MM.1S (cell line): ENCODE measurements around the gene FBXO45.

Experiments
- DNase-seq: peaks from one replicate; pipeline ENCODE4 v3.0.0-alpha.2; 2015
- H2AFZ ChIP-seq: fragments of 300-600 bp; sonication (generic); 2 replicates; pipeline ENCODE4 v1.6.0; 2016; ENCODE audit warnings: antibody characterized with exemption, low read length
- H3F3A ChIP-seq: fragments of 300-600 bp; sonication (generic); 2 replicates; pipeline ENCODE4 v1.6.1; 2016; ENCODE audit warnings: mild to moderate bottlenecking, antibody characterized with exemption, low read length, moderate library complexity, mixed read lengths; ENCODE audit not compliant: insufficient read depth
- H3K27ac ChIP-seq: fragments of 300-600 bp; sonication (generic); 2 replicates; pipeline ENCODE4 v1.5.1; 2016; ENCODE audit warnings: mild to moderate bottlenecking, low read length
- H3K27me3 ChIP-seq: fragments of 300-600 bp; sonication (generic); replicated peaks from 2 replicates; pipeline ENCODE4 v1.6.0; 2016; ENCODE audit warnings: low read length; ENCODE audit not compliant: insufficient read depth
- H3K36me3 ChIP-seq: fragments of 300-600 bp; sonication (generic); replicated peaks from 2 replicates; pipeline ENCODE4 v1.6.1; 2016; ENCODE audit warnings: mild to moderate bottlenecking, low read length, mixed read lengths; ENCODE audit not compliant: insufficient read depth
- H3K4me1 ChIP-seq: fragments of 300-600 bp; sonication (generic); 2 replicates; pipeline ENCODE4 v1.6.1; 2016; ENCODE audit warnings: low read length, mixed read lengths
- H3K4me2 ChIP-seq: fragments of 300-600 bp; sonication (generic); 2 replicates; pipeline ENCODE4 v1.6.0; 2016; ENCODE audit warnings: low read depth, low read length
- H3K4me3 ChIP-seq: fragments of 300-600 bp; sonication (generic); 2 replicates; pipeline ENCODE4 v1.5.1; 2016; ENCODE audit warnings: low read length, mixed read lengths
- H3K79me2 ChIP-seq: fragments of 300-600 bp; sonication (generic); 2 replicates; pipeline ENCODE4 v1.6.1; 2016; ENCODE audit warnings: mixed run types, low read length, mixed read lengths
- H3K9ac ChIP-seq: fragments of 300-600 bp; sonication (generic); 2 replicates; pipeline ENCODE4 v1.6.1; 2016; ENCODE audit warnings: low read length, mixed read lengths
- H3K9me2 ChIP-seq: fragments of 300-600 bp; sonication (generic); replicated peaks from 2 replicates; pipeline ENCODE4 v1.6.1; 2016; ENCODE audit warnings: mild to moderate bottlenecking, low read length, mixed read lengths; ENCODE audit not compliant: insufficient read depth
- H3K9me3 ChIP-seq: fragments of 300-600 bp; sonication (generic); replicated peaks from 2 replicates; pipeline ENCODE4 v1.6.1; 2016; ENCODE audit warnings: mild to moderate bottlenecking, low read length, mixed read lengths; ENCODE audit not compliant: insufficient read depth
- H4K20me1 ChIP-seq: fragments of 300-600 bp; sonication (generic); 2 replicates; pipeline ENCODE4 v1.6.1; 2016; ENCODE audit warnings: mild to moderate bottlenecking, low read length, moderate library complexity, mixed read lengths; ENCODE audit not compliant: insufficient read depth
- CTCF ChIP-seq: fragments of 300-600 bp; sonication (generic); IDR thresholded peaks from 2 replicates; pipeline ENCODE4 v1.5.1; 2016; ENCODE audit warnings: antibody characterized with exemption, low read length, mixed read lengths
- EZH2 ChIP-seq: fragments of 300-600 bp; sonication (generic); optimal IDR thresholded peaks from 2 replicates; pipeline ENCODE3; 2017; ENCODE audit warnings: low read depth, mild to moderate bottlenecking, antibody characterized with exemption, low read length, mixed read lengths
- EZH2phosphoT487 ChIP-seq: fragments of 300-600 bp; sonication (generic); IDR thresholded peaks from 2 replicates; pipeline ENCODE4 v1.6.1; 2018; ENCODE audit warnings: antibody characterized with exemption, low read length

FBXO45 gene

GRCh38 chr3:196621611-196622010 lies 53.2 kb downstream of the FBXO45 start:
- Histone ChIP-seq H3K9me2 (no peaks in the 10 kb centered on the region), H3K27me3 (no peaks in the 10 kb centered on the region), H3K4me3 (no peak overlapping the region), H3K9me3 (no peaks in the 10 kb centered on the region), H3K9ac (no peak overlapping the region), H3K36me3 (no peaks in the 10 kb centered on the region), H4K20me1 (no peaks in the 10 kb centered on the region), H3K79me2 (no peaks in the 10 kb centered on the region), H3K4me2 (no peak overlapping the region), H2AFZ (no peak overlapping the region), H3K27ac (no peak overlapping the region), H3F3A (no peaks in the 10 kb centered on the region), H3K4me1 (no peaks in the 10 kb centered on the region)
- TF ChIP-seq CTCF: no peak
- TF ChIP-seq EZH2phosphoT487: no peak
- no peak for TF ChIP-seq EZH2
- DNase-seq: no peak

GRCh38 chr3:196624067-196624790 lies 55.8 kb downstream of the FBXO45 start:
- Histone ChIP-seq H3K36me3 (no peaks in the 10 kb centered on the region), H3K79me2 (no peaks in the 10 kb centered on the region), H4K20me1 (no peaks in the 10 kb centered on the region), H3K4me2 (no peak overlapping the region), H2AFZ (no peak overlapping the region), H3K27me3 (no peaks in the 10 kb centered on the region), H3K27ac (no peak overlapping the region), H3F3A (no peaks in the 10 kb centered on the region), H3K9me2 (no peaks in the 10 kb centered on the region), H3K4me1 (no peaks in the 10 kb centered on the region), H3K4me3 (no peak overlapping the region), H3K9ac (no peak overlapping the region), H3K9me3 (no peaks in the 10 kb centered on the region)
- TF ChIP-seq EZH2 (no peak), CTCF (no peak), EZH2phosphoT487 (no peak)
- DNase-seq: no peak

- Histone ChIP-seq H3K27me3 (no peaks in the 10 kb centered on the region), H3K9ac (no peak overlapping the region), H3K4me3 (no peak overlapping the region), H3K9me3 (no peaks in the 10 kb centered on the region), H2AFZ (no peak overlapping the region), H3K27ac (no peak overlapping the region), H3K4me1 (peaks cover 2% of the 10 kb centered on the region), H4K20me1 (no peaks in the 10 kb centered on the region), H3K36me3 (no peaks in the 10 kb centered on the region), H3F3A (no peaks in the 10 kb centered on the region), H3K79me2 (no peaks in the 10 kb centered on the region), H3K9me2 (no peaks in the 10 kb centered on the region), H3K4me2 (no peak overlapping the region)
- no peak for DNase-seq
- TF ChIP-seq EZH2phosphoT487: no peak
- no peak for TF ChIP-seq CTCF
- no peak for TF ChIP-seq EZH2
Observed at GRCh38 chr3:196624907-196625306, 56.4 kb downstream of the FBXO45 start.
